ENCODE results near the gene PYY.

DNA sequence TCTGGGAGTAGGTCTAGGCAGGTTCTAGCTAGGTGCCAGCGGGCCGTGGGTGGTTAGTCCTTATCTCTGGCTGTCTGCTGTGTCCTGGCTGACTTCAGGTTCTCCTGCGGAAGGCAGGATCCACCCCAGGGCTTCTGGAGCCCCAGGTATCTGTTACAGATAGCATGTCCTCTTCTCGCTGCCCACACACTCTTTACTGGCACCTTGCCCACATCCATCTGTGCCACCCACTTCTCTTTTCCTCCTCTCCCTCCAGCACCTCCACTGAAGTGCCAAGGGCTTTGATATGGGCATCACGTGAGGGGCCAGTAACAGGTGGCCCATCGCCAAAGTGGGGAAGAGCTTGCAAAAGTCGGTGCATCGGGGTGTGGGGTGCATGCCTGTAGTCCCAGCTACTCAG lies 41.8 kb downstream of the PYY start:
- TF ChIP-seq, protein P1, sequence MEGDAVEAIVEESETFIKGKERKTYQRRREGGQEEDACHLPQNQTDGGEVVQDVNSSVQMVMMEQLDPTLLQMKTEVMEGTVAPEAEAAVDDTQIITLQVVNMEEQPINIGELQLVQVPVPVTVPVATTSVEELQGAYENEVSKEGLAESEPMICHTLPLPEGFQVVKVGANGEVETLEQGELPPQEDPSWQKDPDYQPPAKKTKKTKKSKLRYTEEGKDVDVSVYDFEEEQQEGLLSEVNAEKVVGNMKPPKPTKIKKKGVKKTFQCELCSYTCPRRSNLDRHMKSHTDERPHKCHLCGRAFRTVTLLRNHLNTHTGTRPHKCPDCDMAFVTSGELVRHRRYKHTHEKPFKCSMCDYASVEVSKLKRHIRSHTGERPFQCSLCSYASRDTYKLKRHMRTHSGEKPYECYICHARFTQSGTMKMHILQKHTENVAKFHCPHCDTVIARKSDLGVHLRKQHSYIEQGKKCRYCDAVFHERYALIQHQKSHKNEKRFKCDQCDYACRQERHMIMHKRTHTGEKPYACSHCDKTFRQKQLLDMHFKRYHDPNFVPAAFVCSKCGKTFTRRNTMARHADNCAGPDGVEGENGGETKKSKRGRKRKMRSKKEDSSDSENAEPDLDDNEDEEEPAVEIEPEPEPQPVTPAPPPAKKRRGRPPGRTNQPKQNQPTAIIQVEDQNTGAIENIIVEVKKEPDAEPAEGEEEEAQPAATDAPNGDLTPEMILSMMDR (IDR thresholded peaks at IDR 0.05) = no peak
- TF ChIP-seq EZH2 (IDR thresholded peaks at IDR 0.05) = no peak

All from neural progenitor cell (in vitro differentiated cells).